Inflammatory macrophage (primary cell): ENCODE data around the gene NDUFB6.

Source experiments
- DNase-seq, 2 donors: peaks; one replicate each; pipeline ENCODE4 v3.0.0-alpha.2; 2020 to 2022
- total RNA-seq, 18 experiments: gene quantifications; one replicate each; lab custom pipeline; 2026; ENCODE audit warnings: mixed read lengths in 6 of 18, inconsistent platforms in 2 of 18; lab: John Stamatoyannopoulos, UW

The NDUFB6 gene
- 29.6 to 67.9 (median 54.9) reads per million in 18 experiments for total RNA-seq

DNA sequence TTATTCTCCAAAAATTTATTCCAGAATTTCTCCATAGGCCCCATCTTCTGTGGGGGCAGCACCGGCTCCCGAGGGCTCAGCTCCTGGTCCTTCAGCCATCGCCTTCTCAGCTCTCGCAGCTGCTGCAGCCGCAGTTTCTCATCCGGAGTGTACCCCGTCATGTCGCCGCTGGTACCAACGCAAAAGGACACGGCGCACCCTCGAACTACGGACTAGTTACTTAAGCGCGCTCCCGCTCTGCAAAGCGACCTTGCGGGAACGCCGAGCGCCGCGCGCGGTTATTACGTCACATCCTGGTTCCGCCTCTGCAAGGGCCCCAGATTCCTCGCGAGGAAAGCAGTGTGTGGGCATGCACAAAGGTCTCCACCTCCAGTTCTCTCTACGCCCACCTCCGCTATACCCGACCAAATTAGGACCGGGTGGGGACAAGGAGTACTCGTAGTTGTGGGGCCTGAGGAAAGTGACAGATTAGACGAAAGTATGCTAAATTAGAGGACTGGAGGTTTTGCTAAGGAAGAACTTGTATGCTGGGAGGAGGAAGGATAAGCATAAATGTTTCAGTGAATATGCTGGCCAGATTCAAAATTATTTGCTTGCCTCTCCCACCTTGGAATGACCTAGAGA is at the start of gene NDUFB6:
Gene NDUFB6 (minus strand): TSS at position 260 of the 624 bp plus-strand sequence. CDS start 99 bp downstream, at position 161.
- peak; percentile 96 to 98 for DNase-seq

GRCh38 chr9:32618261-32618660 is 45.3 kb upstream of the NDUFB6 start:
- no peak for DNase-seq

DNA sequence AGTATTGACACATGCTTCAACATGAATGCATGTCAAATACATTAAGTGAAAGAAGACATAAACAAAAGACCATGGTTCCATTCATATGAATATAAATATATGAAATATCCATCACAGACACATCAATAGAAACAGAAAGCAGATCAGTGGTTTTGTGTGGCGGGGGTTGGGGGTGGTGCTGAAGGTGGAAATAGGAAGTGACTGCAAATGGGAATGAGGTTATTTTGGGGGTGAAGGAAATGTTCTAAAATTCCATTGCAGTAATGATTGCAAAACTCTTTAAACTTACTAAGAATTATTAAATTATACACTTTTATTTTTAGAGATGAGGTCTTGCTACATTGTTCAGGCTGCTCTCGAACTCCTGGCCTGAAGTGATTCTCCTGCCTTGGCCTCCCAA is 33.9 kb upstream of the NDUFB6 start:
- no peak for DNase-seq

GRCh38 chr9:32603914-32604852 is 31.2 kb upstream of the NDUFB6 start:
- DNase-seq, result no peak

DNA sequence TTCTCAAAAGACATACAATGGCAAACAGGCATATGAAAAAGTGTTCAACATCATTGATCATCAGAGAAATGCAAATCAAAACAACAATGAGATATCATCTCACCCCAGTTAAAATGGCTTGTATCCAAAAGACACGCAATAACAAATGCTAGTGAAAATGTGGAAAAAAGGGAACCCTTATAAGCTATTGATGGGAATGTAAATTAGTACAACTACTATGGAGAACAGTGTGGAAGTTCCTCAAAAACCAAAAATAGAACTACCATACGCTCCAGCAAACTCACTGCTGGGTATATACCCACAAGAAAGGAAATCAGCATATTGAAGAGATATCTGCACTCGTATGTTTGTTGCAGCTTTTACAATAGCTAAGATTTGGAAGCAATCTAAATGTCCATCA is 26.1 kb upstream of the NDUFB6 start:
- DNase-seq, result peak; percentile 24 to 40

- peak in 1 of 2 donors; percentile 32 for DNase-seq
Measured at GRCh38 chr9:32596936-32597335, 24.0 kb upstream of the NDUFB6 start.

- DNase-seq, result peak; percentile 87 to 88
Measured at GRCh38 chr9:32596096-32596865, 23.3 kb upstream of the NDUFB6 start.

- no peak for DNase-seq
Measured at GRCh38 chr9:32590898-32591297, 17.9 kb upstream of the NDUFB6 start.

- no peak for DNase-seq
Measured at GRCh38 chr9:32590476-32590875, 17.5 kb upstream of the NDUFB6 start.

DNA sequence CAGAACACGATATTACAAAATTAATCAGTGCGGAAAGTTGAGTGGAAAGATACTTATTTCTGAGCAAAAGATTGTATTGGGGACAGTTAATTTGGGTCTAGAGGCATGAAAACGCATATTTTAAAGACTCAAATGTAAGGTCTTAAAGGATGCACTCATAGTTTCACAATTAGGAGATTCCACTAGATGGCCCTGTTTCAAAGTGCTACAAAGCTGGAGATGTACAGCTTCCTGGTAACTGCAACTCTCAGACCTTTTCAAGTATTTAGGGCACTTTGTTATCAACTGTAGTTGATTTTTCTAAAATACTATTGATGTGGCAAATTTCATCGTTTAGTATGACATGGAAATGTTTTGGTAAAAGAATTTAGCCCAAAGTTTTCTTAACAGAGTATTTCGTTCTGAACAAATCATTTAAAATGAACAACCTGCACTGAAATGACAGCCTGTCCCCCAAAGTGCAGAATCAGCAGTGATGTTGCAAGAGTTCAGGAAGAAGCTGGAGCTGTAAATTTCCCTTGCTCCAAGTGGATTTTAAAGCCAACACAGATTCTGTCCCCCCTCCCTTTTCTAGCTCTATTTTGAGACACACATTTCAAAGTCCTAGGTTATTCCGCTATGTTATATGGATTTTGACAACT is 16.2 kb upstream of the NDUFB6 start:
- peak; percentile 69 to 71 for DNase-seq

DNA sequence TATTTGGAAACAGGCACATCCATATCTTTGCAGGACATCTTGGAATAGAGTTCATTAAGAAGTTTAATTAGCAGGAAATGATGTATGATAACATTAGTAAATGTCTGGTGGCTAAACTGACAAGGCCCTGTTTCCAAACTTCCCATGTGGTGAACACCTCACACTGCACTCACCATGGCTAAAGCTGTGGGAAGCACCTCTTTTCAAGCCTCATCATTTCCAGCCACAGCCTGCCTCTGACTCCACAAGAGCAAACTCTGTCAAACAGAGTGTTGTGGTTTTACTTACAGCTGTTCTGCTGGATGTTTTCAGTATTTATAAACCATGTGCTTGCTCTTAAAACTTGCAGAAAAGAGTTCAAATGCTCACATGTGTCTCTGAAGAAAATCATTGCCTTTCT is 14.9 kb upstream of the NDUFB6 start:
- peak in 1 of 2 donors; percentile 32 for DNase-seq

DNA sequence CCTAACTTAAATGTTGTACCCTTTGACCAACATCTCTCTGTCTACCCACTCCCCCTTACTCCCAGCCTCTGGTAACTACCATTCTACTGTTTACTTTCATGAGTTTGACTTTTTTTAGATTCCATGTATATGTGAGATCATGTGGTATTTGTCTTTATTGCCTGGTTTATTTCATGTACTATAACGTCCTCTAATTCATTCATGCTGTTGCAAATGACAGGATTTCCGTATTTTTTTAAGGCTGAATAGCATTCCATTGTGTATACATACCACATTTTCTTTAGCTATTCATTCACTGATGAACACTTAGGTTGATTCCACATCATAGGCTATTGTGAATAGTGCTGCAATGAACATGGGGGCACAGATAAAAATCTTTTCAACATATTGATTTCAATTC is 11.8 kb upstream of the NDUFB6 start:
- DNase-seq, result no peak

DNA sequence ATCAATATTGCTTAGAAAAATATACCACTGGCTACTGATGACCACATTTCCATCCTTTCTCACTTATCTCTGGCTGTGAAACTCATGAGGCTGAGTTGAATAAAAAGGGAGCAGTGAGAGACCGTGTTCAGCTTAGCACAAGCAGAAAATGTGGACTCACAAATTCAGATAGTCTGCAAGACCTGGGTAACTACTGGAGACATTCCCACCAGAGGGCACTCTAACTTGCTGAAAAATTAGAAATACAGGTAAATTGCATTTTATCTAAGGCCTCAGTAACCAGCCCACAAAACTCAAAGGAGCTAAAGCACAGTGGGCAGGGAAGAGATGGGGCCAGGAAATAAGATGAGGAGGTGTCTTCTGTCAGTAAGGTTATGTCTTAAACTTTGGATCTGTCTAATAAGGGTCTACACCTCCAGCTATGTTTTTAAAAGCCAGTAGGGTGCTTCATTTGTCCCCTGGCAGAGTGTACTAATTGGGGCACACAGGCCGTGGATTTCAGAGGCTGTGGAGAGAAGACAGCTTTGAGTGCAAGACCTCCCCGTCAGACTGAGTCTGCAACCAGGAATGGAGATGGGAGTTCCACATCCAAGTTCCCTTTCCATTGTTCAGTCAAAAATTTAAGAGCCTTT is 8.7 kb upstream of the NDUFB6 start:
- peak; percentile 38 to 52 for DNase-seq

DNA sequence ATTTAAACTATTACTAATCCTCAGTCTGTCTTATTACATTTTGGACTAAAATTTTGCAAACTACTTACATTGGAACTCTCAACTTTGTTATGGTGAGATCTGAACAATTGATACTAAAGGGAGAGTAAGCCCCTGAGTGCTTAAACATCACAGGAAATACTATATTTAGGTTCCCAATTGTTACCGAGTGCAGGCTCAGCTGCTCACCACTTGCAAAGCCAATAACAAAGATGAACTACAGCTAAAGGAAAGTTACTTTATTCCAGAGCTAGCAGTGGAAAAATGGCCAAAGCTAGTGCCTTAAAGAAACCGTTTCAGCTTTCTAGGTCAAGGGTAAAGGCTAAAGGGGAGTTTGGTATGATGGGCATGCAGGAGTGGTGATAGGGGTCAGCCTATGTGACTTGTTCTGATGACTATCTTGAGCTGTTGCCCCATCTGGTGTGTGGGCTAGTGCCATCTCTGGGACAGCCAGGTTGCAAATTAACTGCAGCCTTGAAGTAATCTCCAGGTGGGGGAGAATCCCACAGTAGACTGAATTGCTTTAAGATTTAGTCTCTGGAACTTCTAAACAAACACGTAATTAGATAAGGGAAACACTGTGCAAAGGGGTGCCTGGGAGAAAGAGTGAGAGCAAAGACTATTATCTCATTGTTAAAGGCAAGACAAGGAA is 7.8 kb upstream of the NDUFB6 start:
- DNase-seq, result no peak

- DNase-seq, result peak; percentile 75 to 76
Measured at GRCh38 chr9:32579706-32580331, 6.9 kb upstream of the NDUFB6 start.

DNA sequence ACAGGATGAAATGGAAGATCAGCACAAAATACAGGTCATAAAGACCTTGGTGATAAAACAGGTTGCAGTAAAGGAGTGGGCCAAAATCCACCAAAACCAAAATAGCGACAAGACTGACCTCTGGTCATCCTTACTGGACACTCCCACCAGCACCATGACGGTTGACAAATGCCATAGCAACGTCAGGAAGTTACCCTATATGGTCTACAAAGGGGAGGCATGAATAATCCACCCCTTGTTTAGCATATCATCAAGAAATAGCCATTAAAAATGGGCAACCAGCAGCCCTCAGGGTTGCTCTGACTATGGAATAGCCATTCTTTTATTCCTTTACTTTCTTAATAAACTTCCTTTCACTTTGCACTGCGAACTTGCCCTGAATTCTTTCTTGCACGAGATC is 6.0 kb upstream of the NDUFB6 start:
- no peak for DNase-seq

- no peak for DNase-seq
Measured at GRCh38 chr9:32577316-32577715, 4.4 kb upstream of the NDUFB6 start.

GRCh38 chr9:32574858-32575257 is 1.9 kb upstream of the NDUFB6 start:
- DNase-seq, result no peak

DNA sequence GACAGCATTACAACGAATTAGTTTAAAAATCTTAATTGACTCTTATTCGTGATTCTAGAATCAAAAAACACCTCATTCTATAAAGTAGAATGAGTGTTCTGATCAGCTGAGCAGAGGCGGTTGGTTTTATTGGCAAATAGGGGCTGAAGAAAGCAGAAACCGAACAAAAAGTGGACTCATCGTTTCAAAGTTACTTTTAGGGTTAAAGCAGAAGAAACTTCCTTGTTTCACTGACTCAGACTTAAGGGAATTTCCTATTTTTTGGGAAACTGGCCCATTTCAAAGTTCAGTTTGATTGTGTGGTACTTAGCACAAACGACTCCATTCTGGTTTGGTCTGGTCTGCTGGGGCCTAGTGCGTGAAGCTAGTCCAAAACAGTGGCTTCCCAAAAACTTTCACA is 862 bp upstream of the NDUFB6 start:
- peak; percentile 67 to 75 for DNase-seq

GRCh38 chr9:32571969-32572899 is 725 bp downstream of the NDUFB6 start:
- peak; percentile 77 to 79 for DNase-seq
